Stimulated activated memory B cell treated with anti-CD40 and anti-IgM and Interleukin-4, amounts not matched to agents 10 μg/mL and 1 μg/mL and 100 μg/mL, for 72 hours (primary cell): ENCODE results near the gene SHTN1.
A peak's percentile ranks its signal among the peaks of the same experiment; 100 is the strongest.

ENCODE experiments used
- ATAC-seq: fragments of 150-1000 bp; cut with Tn5 transposase; 2 replicates; pipeline ENCODE4 v1.10.0; 2021
- H3K27ac Mint-ChIP-seq: one replicate; pipeline ENCODE4 v1.8.0; 2022; ENCODE audit warnings: mild to moderate bottlenecking, mixed read lengths
- H3K27me3 Mint-ChIP-seq: one replicate; pipeline ENCODE4 v1.8.0; 2022; ENCODE audit warnings: mixed read lengths
- H3K36me3 Mint-ChIP-seq: one replicate; pipeline ENCODE4 v1.8.0; 2022; ENCODE audit warnings: mixed read lengths
- H3K4me1 Mint-ChIP-seq: one replicate; pipeline ENCODE4 v1.8.0; 2022; ENCODE audit warnings: mixed read lengths
- H3K4me3 Mint-ChIP-seq: one replicate; pipeline ENCODE4 v1.8.0; 2022; ENCODE audit warnings: mild to moderate bottlenecking, moderate library complexity, mixed read lengths
- H3K9me3 Mint-ChIP-seq: one replicate; pipeline ENCODE4 v1.8.0; 2022; ENCODE audit warnings: mixed read lengths

SHTN1 gene

DNA sequence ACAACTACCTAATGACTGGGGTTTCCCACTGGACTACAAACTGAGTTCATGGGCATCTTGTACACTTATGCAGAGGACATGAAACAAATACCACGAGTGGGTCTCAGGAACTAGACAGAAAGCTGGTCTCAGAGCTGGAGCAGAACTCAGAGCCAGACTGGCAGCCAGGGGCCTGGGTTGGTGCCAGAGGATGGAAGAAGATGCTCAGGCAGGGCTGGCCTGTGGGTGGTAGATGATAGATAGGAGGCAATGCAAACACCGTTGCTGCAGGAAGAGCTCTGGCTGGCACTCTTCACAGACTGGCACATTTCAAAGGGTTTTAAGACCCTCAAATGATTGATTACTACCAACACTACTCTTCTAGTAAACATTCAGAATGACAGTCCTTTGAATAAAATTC is 126.9 kb downstream of the SHTN1 start:
- ATAC-seq, result no peak
- Mint-ChIP-seq H3K36me3 (no peaks in the 10 kb centered on the region), H3K27me3 (no peaks in the 10 kb centered on the region), H3K27ac (no peak overlapping the region), H3K9me3 (no peaks in the 10 kb centered on the region), H3K4me3 (no peak overlapping the region), H3K4me1 (no peaks in the 10 kb centered on the region)

DNA sequence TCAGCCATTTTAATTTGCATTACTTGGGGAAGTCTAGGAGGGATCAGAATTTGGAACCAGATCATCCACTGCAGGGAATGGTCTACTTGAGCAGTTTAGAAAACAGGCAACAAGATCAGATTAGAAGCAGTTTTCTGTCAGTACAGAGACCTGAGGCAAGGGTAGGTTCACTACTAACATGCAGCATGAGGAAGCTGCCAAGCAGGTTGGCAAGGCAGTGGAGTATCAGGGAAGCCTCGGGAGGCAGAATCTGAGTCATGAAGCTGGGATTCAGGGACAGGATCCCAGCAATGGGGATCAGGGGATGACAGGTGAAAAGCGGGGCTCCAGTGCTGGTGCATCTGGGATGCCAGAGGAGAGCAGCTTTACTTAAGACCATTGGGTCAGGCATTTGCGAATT is 127.6 kb downstream of the SHTN1 start:
- H3K27me3 Mint-ChIP-seq, result no peaks in the 10 kb centered on the region
- H3K4me3 Mint-ChIP-seq, result no peak overlapping the region
- no peak for ATAC-seq
- H3K27ac Mint-ChIP-seq, result no peak overlapping the region
- no peaks in the 10 kb centered on the region for H3K4me1 Mint-ChIP-seq
- peaks cover 2% of the 10 kb centered on the region for H3K9me3 Mint-ChIP-seq
- no peaks in the 10 kb centered on the region for H3K36me3 Mint-ChIP-seq

DNA sequence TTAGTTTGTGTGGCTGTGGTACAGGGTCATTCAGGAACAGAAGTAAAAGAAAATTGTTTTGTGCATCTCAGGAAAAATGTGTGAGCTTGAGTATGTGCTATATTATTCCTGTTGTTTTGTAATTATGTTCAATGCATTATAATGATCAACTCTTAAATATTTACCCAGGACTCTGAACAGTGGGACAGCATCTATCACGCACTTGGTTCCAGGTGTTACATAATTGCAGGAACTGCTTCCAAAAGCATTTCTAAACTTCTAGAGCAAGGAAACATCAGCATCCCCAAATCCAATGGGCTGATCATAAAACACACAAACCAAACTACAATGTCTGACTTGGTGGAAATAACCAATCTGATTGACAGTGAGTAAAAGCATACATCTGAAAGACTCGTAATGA is 129.1 kb downstream of the SHTN1 start:
- Mint-ChIP-seq H3K27me3 (no peaks in the 10 kb centered on the region), H3K36me3 (no peaks in the 10 kb centered on the region), H3K4me1 (no peaks in the 10 kb centered on the region), H3K27ac (no peak overlapping the region), H3K4me3 (no peak overlapping the region), H3K9me3 (peaks cover 5% of the 10 kb centered on the region)
- ATAC-seq, result no peak

DNA sequence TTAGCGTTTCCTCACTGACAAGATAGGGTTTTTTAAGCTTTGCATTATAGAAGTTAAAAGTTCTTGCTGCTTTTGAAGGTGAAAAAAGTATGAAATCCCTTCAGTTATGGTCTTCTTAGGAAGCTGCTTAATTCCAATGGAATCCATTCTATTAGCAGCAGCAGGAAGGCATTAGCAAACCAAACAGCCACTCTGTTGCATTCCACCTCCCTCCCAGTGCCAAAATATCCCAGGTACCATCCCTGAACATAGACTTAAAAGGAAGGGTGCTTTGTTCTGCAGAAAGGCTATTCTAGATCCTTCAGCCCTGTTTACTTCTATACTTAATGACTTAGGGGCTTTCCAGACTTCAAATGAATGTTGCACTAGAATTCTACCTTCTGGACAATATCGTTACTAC is 131.9 kb downstream of the SHTN1 start:
- H3K4me3 Mint-ChIP-seq, result no peak overlapping the region
- no peak overlapping the region for H3K27ac Mint-ChIP-seq
- ATAC-seq, result no peak
- no peaks in the 10 kb centered on the region for H3K27me3 Mint-ChIP-seq
- H3K4me1 Mint-ChIP-seq, result no peaks in the 10 kb centered on the region
- no peaks in the 10 kb centered on the region for H3K36me3 Mint-ChIP-seq
- peaks cover 5% of the 10 kb centered on the region for H3K9me3 Mint-ChIP-seq

DNA sequence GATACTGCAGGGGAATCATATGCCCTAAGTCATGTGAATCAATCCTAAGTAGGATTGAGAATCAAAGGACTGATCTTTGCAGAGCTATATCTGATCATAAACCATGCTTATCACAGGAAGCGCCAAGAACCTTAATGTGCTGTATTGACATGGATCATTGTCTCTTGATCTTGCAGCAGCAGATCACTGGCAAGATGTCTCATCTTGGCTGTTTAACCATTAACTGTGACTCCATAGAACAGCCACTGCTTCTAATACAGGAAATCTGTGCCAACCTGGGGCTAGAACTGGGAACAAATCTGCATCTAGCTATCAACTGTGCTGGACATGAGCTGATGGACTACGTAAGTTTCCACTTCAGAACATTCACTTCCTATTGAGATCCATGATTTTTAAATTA is 134.0 kb downstream of the SHTN1 start:
- Mint-ChIP-seq H3K4me1 (no peaks in the 10 kb centered on the region), H3K27ac (no peak overlapping the region), H3K4me3 (no peak overlapping the region), H3K36me3 (no peaks in the 10 kb centered on the region), H3K27me3 (no peaks in the 10 kb centered on the region), H3K9me3 (peaks cover 5% of the 10 kb centered on the region)
- ATAC-seq, result no peak

DNA sequence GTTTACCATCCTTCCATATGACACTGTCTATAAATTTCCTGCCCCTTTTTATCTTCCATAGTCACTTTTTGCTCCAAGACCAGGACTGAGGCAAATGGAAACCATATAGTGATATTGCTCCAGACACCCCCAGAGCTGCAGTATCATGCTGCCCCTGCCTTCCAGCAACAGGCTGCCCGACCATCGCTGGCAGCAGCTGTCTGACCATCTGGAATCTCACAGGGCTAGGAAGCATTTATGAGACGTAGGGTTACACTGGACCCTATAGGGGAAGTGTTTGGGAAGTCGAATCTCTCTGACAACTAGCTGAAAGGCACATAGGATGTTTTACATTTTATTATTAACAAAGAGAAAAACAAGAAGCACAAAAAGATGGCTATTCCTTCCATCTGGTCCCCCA is 136.3 kb downstream of the SHTN1 start:
- ATAC-seq, result no peak
- H3K27ac Mint-ChIP-seq, result no peak overlapping the region
- peaks cover 5% of the 10 kb centered on the region for H3K9me3 Mint-ChIP-seq
- no peaks in the 10 kb centered on the region for H3K36me3 Mint-ChIP-seq
- H3K27me3 Mint-ChIP-seq, result no peaks in the 10 kb centered on the region
- H3K4me3 Mint-ChIP-seq, result no peak overlapping the region
- H3K4me1 Mint-ChIP-seq, result no peaks in the 10 kb centered on the region

DNA sequence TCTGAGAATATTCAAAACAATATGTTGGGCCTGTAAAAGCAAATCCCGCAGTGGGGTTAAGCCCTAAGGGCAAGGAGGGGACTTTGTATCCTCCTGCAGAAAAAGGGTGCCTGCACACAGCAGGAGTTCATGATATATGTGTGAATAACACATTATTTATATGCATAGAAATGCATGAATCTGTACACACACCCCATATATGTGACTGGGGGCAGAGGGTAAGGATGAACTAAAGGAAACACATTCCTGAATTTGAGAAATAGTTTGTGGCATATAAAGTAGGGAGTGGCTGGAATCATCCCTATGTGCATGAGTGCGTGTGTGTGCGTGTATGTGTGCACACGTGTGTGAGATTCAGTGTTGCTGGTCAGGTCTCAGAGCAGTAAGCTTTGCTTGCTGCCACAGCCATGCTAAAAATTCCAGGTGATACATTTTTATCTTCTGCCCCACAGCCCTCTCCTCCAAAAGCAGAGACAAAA is 136.8 kb downstream of the SHTN1 start:
- no peaks in the 10 kb centered on the region for H3K36me3 Mint-ChIP-seq
- H3K27ac Mint-ChIP-seq, result no peak overlapping the region

DNA sequence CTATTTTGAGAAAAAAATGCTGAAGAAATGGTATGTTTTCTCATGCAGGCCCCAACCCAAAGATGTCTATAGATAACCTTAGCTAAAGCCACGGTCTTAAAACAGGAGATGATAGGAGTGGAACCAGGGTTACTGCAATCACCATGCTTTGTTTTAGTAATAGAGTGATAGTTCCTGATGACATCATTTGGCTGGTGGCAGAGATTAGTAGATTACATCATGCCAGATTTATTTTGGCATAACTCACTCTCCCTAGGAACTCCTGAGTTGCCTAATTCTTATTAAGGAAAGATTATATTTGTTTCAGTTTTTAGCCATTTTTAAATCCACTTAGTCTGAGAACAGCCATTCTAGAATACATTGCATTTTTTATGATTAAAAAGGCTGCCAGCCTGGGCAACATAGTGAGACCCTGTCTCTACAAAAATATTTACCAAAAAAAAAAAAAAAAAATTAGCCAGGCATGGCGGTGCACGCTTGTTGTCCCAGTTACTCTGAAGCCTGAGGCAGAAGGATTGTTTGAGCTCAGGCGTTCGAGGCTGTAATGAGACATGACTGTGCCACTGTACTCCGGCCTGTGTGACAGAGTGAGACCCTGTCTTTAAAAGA is 137.9 kb downstream of the SHTN1 start:
- H3K9me3 Mint-ChIP-seq, result no peaks in the 10 kb centered on the region
- H3K27me3 Mint-ChIP-seq, result no peaks in the 10 kb centered on the region
- H3K36me3 Mint-ChIP-seq, result no peaks in the 10 kb centered on the region
- no peak overlapping the region for H3K27ac Mint-ChIP-seq
- ATAC-seq, result no peak
- no peaks in the 10 kb centered on the region for H3K4me1 Mint-ChIP-seq
- H3K4me3 Mint-ChIP-seq, result no peak overlapping the region

More for the DNA sequence above, 136.8 kb downstream of the SHTN1 start:
- ATAC-seq, result no peak
- no peak overlapping the region for H3K4me3 Mint-ChIP-seq
- H3K27me3 Mint-ChIP-seq, result no peaks in the 10 kb centered on the region
- H3K4me1 Mint-ChIP-seq, result no peaks in the 10 kb centered on the region
- peaks cover 5% of the 10 kb centered on the region for H3K9me3 Mint-ChIP-seq

DNA sequence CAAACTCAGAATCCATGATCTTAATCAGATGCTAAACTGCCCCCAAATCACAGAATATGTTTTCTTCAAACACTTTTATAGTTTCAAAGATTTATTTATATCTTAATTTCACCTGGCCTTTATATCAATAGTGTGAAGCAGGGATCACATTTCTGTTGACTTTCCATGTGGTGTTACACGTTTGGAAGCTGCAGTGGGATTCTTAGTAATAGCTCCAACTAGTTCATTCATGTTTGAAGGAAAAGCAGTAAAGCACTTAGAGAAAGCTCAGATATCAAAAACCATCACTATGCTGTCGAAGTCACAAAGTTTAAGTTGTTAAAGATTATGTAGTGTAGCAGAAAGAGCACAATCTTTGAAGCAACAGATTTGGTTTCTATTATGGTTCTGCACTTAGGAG is 138.9 kb downstream of the SHTN1 start:
- no peaks in the 10 kb centered on the region for H3K4me1 Mint-ChIP-seq
- no peaks in the 10 kb centered on the region for H3K27me3 Mint-ChIP-seq
- H3K27ac Mint-ChIP-seq, result no peak overlapping the region
- no peaks in the 10 kb centered on the region for H3K36me3 Mint-ChIP-seq
- H3K4me3 Mint-ChIP-seq, result no peak overlapping the region
- ATAC-seq, result no peak
- H3K9me3 Mint-ChIP-seq, result no peaks in the 10 kb centered on the region

DNA sequence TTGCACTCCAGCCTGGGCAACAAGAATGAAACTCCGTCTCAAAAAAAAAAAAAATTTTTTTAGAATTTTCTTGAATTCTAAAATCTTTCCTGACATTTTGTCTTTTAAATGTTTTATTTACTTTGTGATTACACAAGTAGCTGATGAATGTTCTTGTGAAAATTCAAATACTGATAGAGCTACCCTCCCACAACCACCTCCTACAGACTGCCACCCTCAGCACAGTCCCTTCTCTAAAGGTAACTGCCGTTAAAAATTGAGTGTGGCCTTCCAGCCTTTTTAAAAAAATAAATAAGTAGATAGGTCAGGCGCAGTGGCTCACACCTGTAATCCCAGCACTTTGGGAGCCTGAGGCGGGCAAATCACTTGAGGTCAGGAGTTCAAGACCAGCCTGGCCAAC is 140.6 kb downstream of the SHTN1 start:
- Mint-ChIP-seq H3K9me3 (no peaks in the 10 kb centered on the region), H3K36me3 (no peaks in the 10 kb centered on the region), H3K27me3 (no peaks in the 10 kb centered on the region), H3K4me1 (no peaks in the 10 kb centered on the region), H3K27ac (no peak overlapping the region), H3K4me3 (no peak overlapping the region)
- ATAC-seq, result no peak

DNA sequence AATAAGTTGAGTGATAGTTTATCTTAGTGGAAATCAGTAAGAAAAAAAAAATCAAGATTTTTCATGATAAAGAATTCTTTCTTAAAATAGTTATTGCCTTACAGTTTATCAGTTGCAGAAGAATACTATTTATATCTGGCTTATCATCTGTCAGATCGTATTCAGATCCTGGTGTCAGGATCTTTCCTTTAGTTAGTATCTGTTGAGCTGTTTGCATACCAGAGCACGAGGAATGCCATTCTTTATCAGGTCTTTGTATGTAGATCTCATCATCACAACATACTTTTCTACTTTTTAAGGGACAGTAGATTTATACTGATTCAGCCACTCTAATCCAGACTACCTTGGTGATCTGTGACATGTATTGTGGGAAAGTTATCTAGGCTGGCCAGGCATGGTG is 143.2 kb downstream of the SHTN1 start:
- no peak for ATAC-seq
- Mint-ChIP-seq H3K4me3 (no peak overlapping the region), H3K4me1 (no peaks in the 10 kb centered on the region), H3K36me3 (peaks cover 7% of the 10 kb centered on the region), H3K9me3 (peaks cover 5% of the 10 kb centered on the region), H3K27me3 (no peaks in the 10 kb centered on the region), H3K27ac (no peak overlapping the region)

DNA sequence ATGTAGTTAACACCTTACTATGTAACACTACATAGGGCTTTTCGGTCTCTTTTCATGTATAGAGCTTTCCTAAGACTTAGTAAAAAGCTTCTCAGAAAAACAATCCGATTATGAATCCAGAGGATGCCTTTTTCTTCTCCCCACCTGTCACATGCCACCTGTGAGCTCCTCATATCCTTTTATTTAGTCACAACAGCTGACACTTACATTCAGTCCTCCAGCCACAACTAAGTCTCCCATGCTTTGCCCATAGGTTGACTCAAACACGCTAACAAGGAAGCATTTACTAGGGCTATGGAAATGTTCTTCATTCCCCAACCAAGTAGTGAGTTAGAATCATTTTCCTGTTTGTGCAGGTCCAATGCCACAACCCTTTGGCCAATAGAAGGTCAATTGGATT is 147.8 kb downstream of the SHTN1 start:
- Mint-ChIP-seq H3K4me1 (no peaks in the 10 kb centered on the region), H3K36me3 (peaks cover 7% of the 10 kb centered on the region), H3K27ac (no peak overlapping the region), H3K4me3 (no peak overlapping the region), H3K9me3 (peaks cover 8% of the 10 kb centered on the region), H3K27me3 (peaks cover 3% of the 10 kb centered on the region)
- ATAC-seq, result no peak

DNA sequence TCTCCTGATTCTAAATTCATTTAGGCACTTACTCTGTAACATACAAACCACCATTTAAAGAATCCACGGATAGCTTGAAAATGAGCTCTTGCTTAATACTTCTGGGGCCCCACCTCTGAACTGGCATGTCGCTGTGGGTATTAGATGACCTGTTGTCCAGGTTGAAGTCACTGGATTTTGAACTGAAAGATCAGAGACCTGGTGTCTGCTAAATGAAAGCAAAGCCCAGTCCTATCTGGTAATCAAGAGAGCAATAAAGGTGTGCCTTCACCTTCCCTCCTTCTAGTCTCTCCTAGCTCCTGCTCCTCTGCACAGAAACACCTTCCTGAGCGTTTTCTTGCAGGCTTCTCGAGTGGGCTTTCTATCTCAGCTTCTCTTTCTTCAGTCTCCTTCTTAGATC is 151.3 kb downstream of the SHTN1 start:
- ATAC-seq, result no peak
- Mint-ChIP-seq H3K4me3 (no peak overlapping the region), H3K9me3 (peaks cover 12% of the 10 kb centered on the region), H3K27me3 (peaks cover 9% of the 10 kb centered on the region), H3K27ac (no peak overlapping the region), H3K4me1 (peaks cover 9% of the 10 kb centered on the region), H3K36me3 (peaks cover 7% of the 10 kb centered on the region)

DNA sequence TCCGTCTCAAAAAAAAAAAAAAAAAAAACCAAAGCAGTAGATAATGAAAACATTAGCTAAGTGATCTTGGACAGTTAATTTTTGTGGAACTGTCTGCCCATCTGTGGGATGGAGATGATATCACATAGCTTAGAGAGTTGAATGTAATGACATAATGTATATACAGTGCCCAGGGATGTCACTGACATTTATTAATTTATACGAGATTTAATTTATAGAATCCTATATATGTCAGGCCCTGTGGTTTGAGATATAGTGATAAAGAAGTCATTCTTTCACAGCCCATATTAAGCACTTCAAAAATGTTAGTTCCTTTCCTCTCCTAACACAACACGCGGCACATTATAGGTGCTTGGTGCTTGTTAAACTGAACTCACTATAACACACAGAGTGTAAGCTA is 151.7 kb downstream of the SHTN1 start:
- peaks cover 13% of the 10 kb centered on the region for H3K4me1 Mint-ChIP-seq
- ATAC-seq, result no peak
- H3K4me3 Mint-ChIP-seq, result no peak overlapping the region
- H3K27me3 Mint-ChIP-seq, result peaks cover 9% of the 10 kb centered on the region
- peaks cover 7% of the 10 kb centered on the region for H3K36me3 Mint-ChIP-seq
- no peak overlapping the region for H3K27ac Mint-ChIP-seq
- peaks cover 12% of the 10 kb centered on the region for H3K9me3 Mint-ChIP-seq

DNA sequence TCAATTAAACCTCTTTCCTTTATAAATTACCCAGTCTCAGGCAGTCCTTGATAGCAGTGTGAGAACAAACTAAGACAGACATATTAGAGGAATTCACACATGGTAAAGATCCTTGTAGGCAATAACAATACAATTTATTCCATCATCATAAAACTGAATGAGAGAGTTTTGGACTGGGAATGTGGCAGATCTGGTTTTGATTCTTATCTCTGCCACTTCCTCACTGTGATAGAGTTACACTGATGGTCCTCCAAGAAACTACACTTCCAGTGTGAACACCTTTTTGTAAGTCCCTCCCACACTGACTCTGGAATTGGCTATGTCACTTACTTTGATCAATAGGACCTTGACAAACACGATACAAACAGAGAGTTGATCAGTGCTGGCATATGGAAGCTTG is 152.7 kb downstream of the SHTN1 start:
- H3K4me3 Mint-ChIP-seq, result no peak overlapping the region
- peaks cover 2% of the 10 kb centered on the region for H3K36me3 Mint-ChIP-seq
- ATAC-seq, result no peak
- H3K4me1 Mint-ChIP-seq, result peaks cover 24% of the 10 kb centered on the region
- no peak overlapping the region for H3K27ac Mint-ChIP-seq
- peaks cover 7% of the 10 kb centered on the region for H3K9me3 Mint-ChIP-seq
- peaks cover 9% of the 10 kb centered on the region for H3K27me3 Mint-ChIP-seq

DNA sequence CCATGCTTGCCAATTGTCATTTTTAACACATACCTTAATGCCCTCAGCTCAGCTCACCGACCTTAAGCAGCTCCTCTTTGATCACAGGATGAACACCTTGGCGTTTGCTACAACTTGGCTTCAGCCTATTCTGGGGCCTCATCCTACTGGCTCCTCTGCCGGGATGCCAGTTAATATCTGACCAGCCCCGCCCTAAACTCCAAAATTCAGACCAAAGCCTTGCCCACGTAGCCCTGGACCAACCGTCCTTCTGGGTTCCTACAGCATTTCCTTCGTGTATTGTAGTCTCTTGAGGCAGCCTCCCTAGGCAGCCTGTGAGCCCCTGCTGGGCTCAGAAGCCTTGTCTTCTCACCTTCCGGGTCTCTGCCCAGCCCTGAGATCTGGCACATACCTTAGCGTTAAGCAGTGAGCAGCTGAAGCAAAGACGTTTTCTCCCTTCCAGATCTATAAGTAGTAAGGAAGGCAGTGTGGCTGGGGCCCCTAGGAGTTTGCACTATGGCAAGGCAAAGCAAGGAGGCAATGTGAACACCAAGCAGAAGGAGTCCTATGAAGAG is 154.9 kb downstream of the SHTN1 start:
- H3K27me3 Mint-ChIP-seq, result peaks cover 9% of the 10 kb centered on the region
- peaks cover 4% of the 10 kb centered on the region for H3K9me3 Mint-ChIP-seq
- H3K4me1 Mint-ChIP-seq, result peaks cover 36% of the 10 kb centered on the region
- no peak for ATAC-seq
- peak overlapping the region; percentile 82 for H3K27ac Mint-ChIP-seq
- peaks cover 7% of the 10 kb centered on the region for H3K36me3 Mint-ChIP-seq
- H3K4me3 Mint-ChIP-seq, result peak overlapping the region; percentile 79
